HEK293T (cell line): ENCODE measurements around the gene PYGB.

Experiments
- CTCF ChIA-PET: fragments of 350-600 bp; formaldehyde crosslinking; extraction: SDS; loops from one replicate; lab custom pipeline; 2021; ENCODE audit warnings: antibody characterized with exemption, inconsistent platforms; lab: Yijun Ruan, JAX
- POLR2A ChIA-PET: fragments of 350-600 bp; formaldehyde crosslinking; extraction: SDS; loops from one replicate; lab custom pipeline; 2020; ENCODE audit warnings: antibody characterized with exemption, inconsistent platforms; lab: Yijun Ruan, JAX
- DNase-seq: peaks from one replicate; pipeline ENCODE4 v3.0.0; 2012; ENCODE audit warnings: mixed read lengths; ENCODE audit errors: extremely low spot score
- ARNT ChIP-seq: fragments of 450-650 bp; IDR thresholded peaks from 2 replicates; pipeline ENCODE4 v1.6.1; 2017; ENCODE audit warnings: mild to moderate bottlenecking
- BHLHE40 ChIP-seq: fragments of 450-650 bp; IDR thresholded peaks from 2 replicates; pipeline ENCODE4 v1.6.1; 2016; ENCODE audit warnings: mild to moderate bottlenecking, moderate library complexity, borderline replicate concordance
- CTBP1 ChIP-seq: fragments of 450-650 bp; IDR thresholded peaks from 2 replicates; pipeline ENCODE4 v1.6.1; 2016; ENCODE audit warnings: borderline replicate concordance
- ELF4 ChIP-seq: fragments of 450-650 bp; IDR thresholded peaks from 2 replicates; pipeline ENCODE4 v1.6.1; 2017; ENCODE audit warnings: antibody characterized with exemption
- FOXA1 ChIP-seq: fragments of 450-650 bp; IDR thresholded peaks from 2 replicates; pipeline ENCODE4 v1.6.1; 2016; ENCODE audit warnings: mild to moderate bottlenecking
- FOXK2 ChIP-seq: fragments of 450-650 bp; IDR thresholded peaks from 2 replicates; pipeline ENCODE4 v1.6.1; 2016; ENCODE audit warnings: mild to moderate bottlenecking
- FOXM1 ChIP-seq: fragments of 450-650 bp; IDR thresholded peaks from 2 replicates; pipeline ENCODE4 v1.6.1; 2017; ENCODE audit warnings: mild to moderate bottlenecking, borderline replicate concordance
- HDGF ChIP-seq: fragments of 450-650 bp; IDR thresholded peaks from 2 replicates; pipeline ENCODE4 v1.6.1; 2017; ENCODE audit warnings: antibody characterized with exemption, borderline replicate concordance
- L3MBTL2 ChIP-seq: fragments of 450-650 bp; conservative IDR thresholded peaks from 2 replicates; pipeline ENCODE4 v1.6.1; 2016; ENCODE audit warnings: mild to moderate bottlenecking
- LEF1 ChIP-seq: fragments of 450-650 bp; IDR thresholded peaks from 2 replicates; pipeline ENCODE4 v1.6.1; 2017; ENCODE audit warnings: mild to moderate bottlenecking, borderline replicate concordance
- NFRKB ChIP-seq: fragments of 450-650 bp; IDR thresholded peaks from 2 replicates; pipeline ENCODE4 v1.6.1; 2016; ENCODE audit warnings: mild to moderate bottlenecking, moderate library complexity
- SP1 ChIP-seq: fragments of 450-650 bp; IDR thresholded peaks from 2 replicates; pipeline ENCODE4 v1.6.1; 2017
- SUZ12 ChIP-seq: fragments of 450-650 bp; IDR thresholded peaks from 2 replicates; pipeline ENCODE4 v1.6.1; 2016; ENCODE audit warnings: mild to moderate bottlenecking
- TARDBP ChIP-seq: fragments of 450-650 bp; IDR thresholded peaks from 2 replicates; pipeline ENCODE4 v1.6.1; 2016
- ZNF384 ChIP-seq: fragments of 450-650 bp; IDR thresholded peaks from 2 replicates; pipeline ENCODE4 v1.6.1; 2016
- TF ChIP-seq, protein P1 (sequence below): fragments of 450-650 bp; IDR thresholded peaks from 2 replicates; pipeline ENCODE4 v1.6.1; 2016

PYGB gene

GRCh38 chr20:25317351-25318075, 69.6 kb downstream of the PYGB start:
- DNase-seq, result no peak
- TF ChIP-seq HDGF, result no peak
- TF ChIP-seq ARNT, result no peak
- TF ChIP-seq, protein P1, sequence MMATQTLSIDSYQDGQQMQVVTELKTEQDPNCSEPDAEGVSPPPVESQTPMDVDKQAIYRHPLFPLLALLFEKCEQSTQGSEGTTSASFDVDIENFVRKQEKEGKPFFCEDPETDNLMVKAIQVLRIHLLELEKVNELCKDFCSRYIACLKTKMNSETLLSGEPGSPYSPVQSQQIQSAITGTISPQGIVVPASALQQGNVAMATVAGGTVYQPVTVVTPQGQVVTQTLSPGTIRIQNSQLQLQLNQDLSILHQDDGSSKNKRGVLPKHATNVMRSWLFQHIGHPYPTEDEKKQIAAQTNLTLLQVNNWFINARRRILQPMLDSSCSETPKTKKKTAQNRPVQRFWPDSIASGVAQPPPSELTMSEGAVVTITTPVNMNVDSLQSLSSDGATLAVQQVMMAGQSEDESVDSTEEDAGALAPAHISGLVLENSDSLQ, result no peak
- TF ChIP-seq ZNF384, result no peak
- no peak for TF ChIP-seq SP1
- TF ChIP-seq SUZ12, result no peak
- no peak for TF ChIP-seq L3MBTL2
- TF ChIP-seq FOXA1, result no peak
- no peak for TF ChIP-seq BHLHE40
- no peak for TF ChIP-seq TARDBP
- no peak for TF ChIP-seq FOXK2
- no peak for TF ChIP-seq CTBP1
- TF ChIP-seq FOXM1, result no peak
- TF ChIP-seq LEF1, result no peak
- no peak for TF ChIP-seq NFRKB
- TF ChIP-seq ELF4, result no peak
- POLR2A ChIA-PET, result interaction anchor here (1.2 kb wide), 1 partner anchor 75 kb away, joined by 3 read pairs; no protein-coding TSS in a partner anchor
- CTCF ChIA-PET, result no interaction called here

- CTCF ChIA-PET, result no interaction called here
- TF ChIP-seq HDGF (no peak), L3MBTL2 (no peak)
- DNase-seq, result no peak
- POLR2A ChIA-PET, result interaction anchor here (1.2 kb wide), 1 partner anchor 74 kb away, joined by 3 read pairs; no protein-coding TSS in a partner anchor
These were observed 70.8 kb downstream of the PYGB start for GRCh38 chr20:25318471-25319240.

GRCh38 chr20:25319241-25320034, 71.6 kb downstream of the PYGB start:
- no peak for DNase-seq
- ChIA-PET CTCF (no interaction called here), POLR2A (no interaction called here)
- TF ChIP-seq SUZ12, result no peak
- TF ChIP-seq LEF1, result no peak
- no peak for TF ChIP-seq FOXK2
- TF ChIP-seq FOXM1, result no peak
- TF ChIP-seq L3MBTL2, result no peak
- no peak for TF ChIP-seq TARDBP
- TF ChIP-seq SP1, result no peak
- TF ChIP-seq CTBP1, result no peak
- no peak for TF ChIP-seq ZNF384
- no peak for TF ChIP-seq BHLHE40

- no peak for TF ChIP-seq CTBP1
- TF ChIP-seq FOXA1, result no peak
- no peak for TF ChIP-seq L3MBTL2
- TF ChIP-seq ZNF384, result no peak
- no peak for TF ChIP-seq SP1
- TF ChIP-seq LEF1, result no peak
- no peak for TF ChIP-seq HDGF
- TF ChIP-seq, protein P1, result no peak
- TF ChIP-seq FOXK2, result no peak
- no peak for DNase-seq
- CTCF ChIA-PET, result no interaction called here
- POLR2A ChIA-PET, result no interaction called here
These were observed 72.3 kb downstream of the PYGB start for GRCh38 chr20:25320035-25320800.

- TF ChIP-seq, protein P1, result no peak
- TF ChIP-seq FOXM1 (no peak), LEF1 (no peak), L3MBTL2 (no peak), SUZ12 (no peak)
- POLR2A ChIA-PET, result interaction anchor here (0.9 to 1.0 kb wide), 2 partner anchors 70 to 86 kb away, joined by 3 to 6 read pairs; partner anchors contain the start of genes ABHD12 and GINS1
- no peak for DNase-seq
- CTCF ChIA-PET, result interaction anchor here (1.4 kb wide), 1 partner anchor 78 kb away, joined by 4 read pairs; no protein-coding TSS in a partner anchor
These were observed 73.5 kb downstream of the PYGB start for GRCh38 chr20:25321262-25321831.
